H1 (cell line): Measurements from ENCODE around the gene CAMSAP1. TPM values are rescaled to one million over a fixed set of nuclear protein-coding genes. Genes with fewer than 3 reads are reported as not detected.

Experiments used
- CTCF ChIA-PET: fragments of 300-600 bp; sonication (Branson Sonifier 250); formaldehyde crosslinking; loops from one replicate; lab custom pipeline; 2021; ENCODE audit not compliant: partially characterized antibody; lab: Charles Lee
- POLR2A ChIA-PET: fragments of 300-600 bp; sonication (Branson Sonifier 250); formaldehyde crosslinking; loops from one replicate; lab custom pipeline; 2021; ENCODE audit warnings: inconsistent platforms; ENCODE audit not compliant: partially characterized antibody; lab: Charles Lee
- DNase-seq, 2 experiments: peaks; one replicate each; pipeline versions ENCODE4 v3.0.0 to v3.0.0-alpha.2; 2010 to 2022; ENCODE audit warnings: low spot score in 2 of 2, low read depth in 1 of 2, mixed read lengths in 1 of 2
- FAIRE-seq: peaks from 2 replicates; lab custom pipeline; 2011; peaks lifted over from hg19 to GRCh38; lab: Jason Lieb, UNC
- H2AFZ ChIP-seq: 2 replicates; pipeline ENCODE4 v1.8.1; 2012; ENCODE audit warnings: low read length, inconsistent platforms
- H2AK5ac ChIP-seq: 2 replicates; pipeline ENCODE4 v1.6.1; 2013; ENCODE audit warnings: low read depth, low read length
- H2BK120ac ChIP-seq: replicated peaks from 2 replicates; pipeline ENCODE3; 2013; ENCODE audit warnings: low read depth, low read length, inconsistent platforms
- H2BK12ac ChIP-seq: 2 replicates; pipeline ENCODE4 v1.6.1; 2013; ENCODE audit warnings: low read depth, low read length
- H2BK15ac ChIP-seq: 2 replicates; pipeline ENCODE4 v1.6.1; 2013; ENCODE audit warnings: low read length
- H2BK20ac ChIP-seq: 2 replicates; pipeline ENCODE4 v1.6.1; 2013; ENCODE audit warnings: low read length
- H2BK5ac ChIP-seq: 2 replicates; pipeline ENCODE4 v1.6.1; 2013; ENCODE audit warnings: low read depth, low read length
- H3K14ac ChIP-seq: 2 replicates; pipeline ENCODE4 v1.6.1; 2013; ENCODE audit warnings: inconsistent platforms; ENCODE audit not compliant: insufficient read length
- H3K18ac ChIP-seq: 2 replicates; pipeline ENCODE4 v1.6.1; 2013; ENCODE audit warnings: low read length; ENCODE audit errors: extremely low read depth
- H3K23ac ChIP-seq: 2 replicates; pipeline ENCODE4 v1.6.1; 2013; ENCODE audit warnings: inconsistent platforms; ENCODE audit not compliant: insufficient read length
- H3K23me2 ChIP-seq: 2 replicates; pipeline ENCODE4 v1.6.1; 2013; ENCODE audit warnings: low read depth, low read length
- H3K27ac ChIP-seq: 2 replicates; pipeline ENCODE4 v1.6.1; 2011; ENCODE audit warnings: low read depth, low read length, inconsistent platforms
- H3K27me3 ChIP-seq, 4 experiments: replicated peaks in 1 of 4; 1 replicate in 1 of 4; 2 replicates in 3 of 4; pipeline versions ENCODE4 v1.6.1 to v1.8.1; 2011 to 2013; ENCODE audit warnings: low read length in 3 of 4, mild to moderate bottlenecking in 3 of 4, inconsistent platforms in 2 of 4, mixed read lengths in 2 of 4, moderate library complexity in 1 of 4; ENCODE audit not compliant: control insufficient read depth in 3 of 4, insufficient read depth in 3 of 4; ENCODE audit errors: extremely low read depth in 1 of 4
- H3K36me3 ChIP-seq, 4 experiments: 2 replicates each; pipeline versions ENCODE4 v1.6.1 to v1.8.1; 2011 to 2013; ENCODE audit warnings: mild to moderate bottlenecking in 4 of 4, low read length in 3 of 4, moderate library complexity in 2 of 4, control low read depth in 1 of 4, inconsistent platforms in 1 of 4; ENCODE audit not compliant: insufficient read depth in 4 of 4, control insufficient read depth in 2 of 4
- H3K4ac ChIP-seq: replicated peaks from 2 replicates; pipeline ENCODE3; 2013; ENCODE audit warnings: low read length, low read depth, mixed read lengths, inconsistent platforms; ENCODE audit not compliant: insufficient read length
- H3K4me1 ChIP-seq, 4 experiments: replicated peaks in 1 of 4; 1 replicate in 1 of 4; 2 replicates in 3 of 4; pipeline versions ENCODE4 v1.6.1 to v1.8.1; 2011 to 2013; ENCODE audit warnings: low read length in 3 of 4, inconsistent platforms in 2 of 4, mixed read lengths in 1 of 4; ENCODE audit not compliant: insufficient read depth in 4 of 4, control insufficient read depth in 3 of 4
- H3K4me2 ChIP-seq, 2 experiments: 2 replicates each; pipeline versions ENCODE4 v1.6.1 to v1.8.1; 2011 to 2013; ENCODE audit warnings: low read depth in 2 of 2, low read length in 2 of 2, control low read depth in 1 of 2, inconsistent platforms in 1 of 2, mild to moderate bottlenecking in 1 of 2; ENCODE audit not compliant: insufficient read depth in 1 of 2
- H3K4me3 ChIP-seq, 4 experiments: fragments of 200-600, 300-600 bp in 1 of 4; sonication (generic), shearing (Covaris generic), sonication (Bioruptor Twin) in 1 of 4; 2 replicates each; pipeline versions ENCODE4 v1.5.1 to v1.8.1; 2011 to 2016; ENCODE audit warnings: low read length in 4 of 4, low read depth in 3 of 4, control low read depth in 2 of 4, inconsistent platforms in 2 of 4, mild to moderate bottlenecking in 2 of 4, mixed read lengths in 1 of 4, moderate library complexity in 1 of 4; ENCODE audit not compliant: insufficient read depth in 2 of 4; ENCODE audit errors: extremely low read depth in 1 of 4
- H3K56ac ChIP-seq: replicated peaks from 2 replicates; pipeline ENCODE3; 2013; ENCODE audit warnings: low read depth, mild to moderate bottlenecking, mixed read lengths, low read length, inconsistent platforms; ENCODE audit not compliant: insufficient read length
- H3K79me1 ChIP-seq: 2 replicates; pipeline ENCODE4 v1.6.1; 2013; ENCODE audit warnings: low read depth, low read length, control low read depth
- H3K79me2 ChIP-seq, 2 experiments: 2 replicates each; pipeline versions ENCODE4 v1.6.1 to v1.8.1; 2012 to 2013; ENCODE audit warnings: low read length in 2 of 2, mild to moderate bottlenecking in 2 of 2, inconsistent platforms in 1 of 2; ENCODE audit not compliant: insufficient read depth in 2 of 2, control insufficient read depth in 1 of 2
- H3K9ac ChIP-seq, 4 experiments: replicated peaks in 1 of 4; 1 replicate in 1 of 4; 2 replicates in 3 of 4; pipeline versions ENCODE4 v1.6.1 to v1.8.1; 2011 to 2013; ENCODE audit warnings: low read depth in 3 of 4, low read length in 3 of 4, control low read depth in 2 of 4, mild to moderate bottlenecking in 2 of 4, moderate library complexity in 2 of 4, inconsistent platforms in 1 of 4; ENCODE audit errors: extremely low read depth in 1 of 4
- H3K9me3 ChIP-seq, 2 experiments: 2 replicates each; pipeline versions ENCODE4 v1.6.1 to v1.8.1; 2012 to 2013; ENCODE audit warnings: mild to moderate bottlenecking in 2 of 2, moderate library complexity in 2 of 2, control low read depth in 1 of 2, inconsistent platforms in 1 of 2, low read depth in 1 of 2, low read length in 1 of 2, mixed read lengths in 1 of 2; ENCODE audit not compliant: insufficient read depth in 2 of 2
- H4K20me1 ChIP-seq, 2 experiments: replicated peaks in 1 of 2; 2 replicates each; pipeline versions ENCODE3 to v1.8.1; 2011 to 2013; ENCODE audit warnings: inconsistent platforms in 2 of 2, low read length in 2 of 2, mild to moderate bottlenecking in 1 of 2; ENCODE audit not compliant: insufficient read depth in 2 of 2, control insufficient read depth in 1 of 2
- H4K5ac ChIP-seq: 2 replicates; pipeline ENCODE4 v1.6.1; 2013; ENCODE audit warnings: low read length, low read depth, mixed read lengths, inconsistent platforms; ENCODE audit not compliant: insufficient read length
- H4K8ac ChIP-seq: 2 replicates; pipeline ENCODE4 v1.8.0; 2013; ENCODE audit warnings: mild to moderate bottlenecking, moderate library complexity, low read length, inconsistent platforms; ENCODE audit not compliant: insufficient read depth; ENCODE audit errors: extremely low read depth
- H4K91ac ChIP-seq: replicated peaks from 2 replicates; pipeline ENCODE3; 2013; ENCODE audit warnings: low read length, mixed read lengths, inconsistent platforms; ENCODE audit not compliant: insufficient read length
- BRCA1 ChIP-seq: IDR thresholded peaks from 2 replicates; pipeline ENCODE4 v1.6.1; 2012; ENCODE audit warnings: low read depth, low read length, improper control_type of control experiment
- CEBPB ChIP-seq: IDR thresholded peaks from 2 replicates; pipeline ENCODE4 v1.6.1; 2012; ENCODE audit warnings: low read depth, low read length
- CHD2 ChIP-seq: IDR thresholded peaks from 2 replicates; pipeline ENCODE4 v1.6.1; 2012; ENCODE audit warnings: low read length, improper control_type of control experiment
- CREB1 ChIP-seq: IDR thresholded peaks from 2 replicates; pipeline ENCODE4 v1.6.1; 2012; ENCODE audit warnings: inconsistent platforms
- E2F6 ChIP-seq: IDR thresholded peaks from 2 replicates; pipeline ENCODE4 v1.6.1; 2012; ENCODE audit warnings: inconsistent platforms
- JUND ChIP-seq: IDR thresholded peaks from 2 replicates; pipeline ENCODE4 v1.6.1; 2011; ENCODE audit warnings: mild to moderate bottlenecking, improper control_type of control experiment, low read length
- POU5F1 ChIP-seq: IDR thresholded peaks from 2 replicates; pipeline ENCODE4 v1.6.1; 2011; ENCODE audit warnings: low read depth, mild to moderate bottlenecking, low read length, moderate library complexity
- RNF2 ChIP-seq: fragments of 200-900, 300-1000 bp; sonication (generic); IDR thresholded peaks from 2 replicates; pipeline ENCODE4 v1.7.1; 2016; ENCODE audit warnings: borderline replicate concordance, low read depth, mild to moderate bottlenecking, antibody characterized with exemption, low read length; ENCODE audit not compliant: poor library complexity, severe bottlenecking; ENCODE audit errors: missing control alignments
- SAP30 ChIP-seq: fragments of 300-600 bp; sonication (generic); IDR thresholded peaks from 2 replicates; pipeline ENCODE4 v1.7.1; 2012; ENCODE audit warnings: low read length, moderate library complexity, mild to moderate bottlenecking, inconsistent platforms; ENCODE audit not compliant: insufficient read depth, insufficient replicate concordance
- TAF1 ChIP-seq: IDR thresholded peaks from 2 replicates; pipeline ENCODE4 v1.6.1; 2011; ENCODE audit warnings: mild to moderate bottlenecking, low read depth, low read length
- TEAD4 ChIP-seq: IDR thresholded peaks from 2 replicates; pipeline ENCODE4 v1.6.1; 2012; ENCODE audit warnings: low read depth, low read length, inconsistent platforms, mixed read lengths
- WGBS, 2 experiments: shearing (Covaris generic) in 1 of 2; methylation state at CpG; one replicate each; pipeline versions ENCODE4 v1.1.6 to v1.1.7; 2013 to 2015; ENCODE audit warnings: low lambda C conversion rate in 2 of 2, mixed read lengths in 2 of 2, inconsistent platforms in 1 of 2, low coverage in 1 of 2, missing lambda C conversion rate in 1 of 2; ENCODE audit not compliant: insufficient replicate concordance in 2 of 2, insufficient coverage in 1 of 2, insufficient read length in 1 of 2; ENCODE audit errors: extremely low coverage in 1 of 2, missing lambda C conversion rate in 1 of 2; 5-methylcytosine and 5-hydroxymethylcytosine counted together
- polyA plus RNA-seq, 7 experiments: library from polyadenylated mRNA; depleted of rRNA in 3 of 7; stranded (reverse) in 5 of 7; unstranded in 2 of 7; fragments of >200 nt in 5 of 7; fragments of 200-250 nt in 2 of 7; gene quantifications; 1 replicate in 5 of 7; 2 replicates in 1 of 7; 4 replicates in 1 of 7; pipeline versions ENCODE4 v1.2.1 to v1.2.3, GENCODE V29; 2011 to 2013; ENCODE audit warnings: missing spikeins in 2 of 7, mixed read lengths in 2 of 7
- total RNA-seq: library from RNA; stranded (reverse); fragmentation: NEBNext Ultra II Directional; extraction: Animal tissue kit (Norgen Biotek cat#: 25700); gene quantifications from 2 replicates; pipeline ENCODE4 v1.2.1, GENCODE V29; 2021
- TF ChIP-seq, protein P1 (sequence below): IDR thresholded peaks from 2 replicates; pipeline ENCODE4 v1.6.1; 2012; ENCODE audit warnings: low read length, inconsistent platforms

The CAMSAP1 gene
- total and polyA plus RNA-seq, 2 of the 8 experiments (the other 6 are each of a cell fraction or from before 2014, with no cell fraction given) = 13.4 to 44.0 TPM

- Histone ChIP-seq H3K23me2 (no peaks in the 10 kb centered on the region), H3K4ac (no peak overlapping the region), H4K20me1 (peaks cover 2 to 15% of the 10 kb centered on the region in 2 experiments), H3K9me3 (peaks cover 3 to 10% of the 10 kb centered on the region in 2 experiments; a peak in 3 of 4 replicates), H3K9ac (no peak overlapping the region), H2BK120ac (no peak overlapping the region), H3K79me2 (no peaks in the 10 kb centered on the region), H3K56ac (no peak overlapping the region), H3K4me2 (no peak overlapping the region), H3K18ac (no peak overlapping the region), H2BK5ac (no peak overlapping the region), H2BK12ac (no peak overlapping the region), H3K79me1 (peaks cover 4% of the 10 kb centered on the region; the same call in 1 of the 2 replicates), H3K27me3 (no peaks in the 10 kb centered on the region), H2BK15ac (no peak overlapping the region), H4K5ac (no peak overlapping the region), H4K91ac (no peak overlapping the region), H2AFZ (no peak overlapping the region), H3K27ac (no peak overlapping the region), H3K4me3 (no peak overlapping the region), H3K23ac (no peak overlapping the region), H3K14ac (no peak overlapping the region), H3K36me3 (peaks cover 3 to 29% (median 20%) of the 10 kb centered on the region in 4 experiments; a peak in 6 of 8 replicates), H3K4me1 (no peaks in the 10 kb centered on the region), H4K8ac (no peak overlapping the region), H2AK5ac (no peak overlapping the region), H2BK20ac (no peak overlapping the region)
- POLR2A ChIA-PET = no interaction called here
- DNase-seq (no peak), FAIRE-seq (no peak)
- 94% methylated on average over 18 of the region's 18 CpGs; no CpG with 5 or more reads in 1 of the 2 experiments for WGBS, 2 experiments
- CTCF ChIA-PET = interaction anchor here (1.0 to 1.3 kb wide), 2 partner anchors 34 to 57 kb away, joined by 3 read pairs; no protein-coding TSS in a partner anchor
- TF ChIP-seq SAP30 (no peak), CHD2 (no peak), E2F6 (no peak), RNF2 (no peak), CREB1 (no peak), TEAD4 (no peak), JUND (no peak), BRCA1 (no peak), TAF1 (no peak), POU5F1 (no peak), CEBPB (no peak)
- TF ChIP-seq, protein P1, sequence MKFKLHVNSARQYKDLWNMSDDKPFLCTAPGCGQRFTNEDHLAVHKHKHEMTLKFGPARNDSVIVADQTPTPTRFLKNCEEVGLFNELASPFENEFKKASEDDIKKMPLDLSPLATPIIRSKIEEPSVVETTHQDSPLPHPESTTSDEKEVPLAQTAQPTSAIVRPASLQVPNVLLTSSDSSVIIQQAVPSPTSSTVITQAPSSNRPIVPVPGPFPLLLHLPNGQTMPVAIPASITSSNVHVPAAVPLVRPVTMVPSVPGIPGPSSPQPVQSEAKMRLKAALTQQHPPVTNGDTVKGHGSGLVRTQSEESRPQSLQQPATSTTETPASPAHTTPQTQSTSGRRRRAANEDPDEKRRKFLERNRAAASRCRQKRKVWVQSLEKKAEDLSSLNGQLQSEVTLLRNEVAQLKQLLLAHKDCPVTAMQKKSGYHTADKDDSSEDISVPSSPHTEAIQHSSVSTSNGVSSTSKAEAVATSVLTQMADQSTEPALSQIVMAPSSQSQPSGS = no peak
Observed at GRCh38 chr9:135932656-135933055, 25.3 kb upstream of the CAMSAP1 start.
